Lung (tissue), 12 donors: Measurements from ENCODE around the gene ATP6V0A4. TPM values are rescaled to one million over a fixed set of nuclear protein-coding genes. Genes with fewer than 3 reads are reported as not detected.
"Not testable (repeated sequence)": the region's sequence is repeated elsewhere in the genome, so short reads cannot be mapped to it uniquely, and the experiment has no call there.

Experiments used
- ATAC-seq: fragments of 200-7000 bp; cut with Tn5 transposase; one replicate; pipeline ENCODE4 v1.9.1; 2020; ENCODE audit warnings: moderate number of reproducible peaks; ENCODE audit not compliant: insufficient read depth, low FRiP score
- DNase-seq, 3 donors: peaks; one replicate each; pipeline ENCODE4 v3.0.0-alpha.2; 2013 to 2017
- H3K27ac ChIP-seq, 2 donors: one replicate each; pipeline ENCODE4 v1.5.1; 2013; ENCODE audit warnings: mild to moderate bottlenecking in 2 of 2, moderate library complexity in 2 of 2, control low read depth in 1 of 2, inconsistent platforms in 1 of 2, low read depth in 1 of 2, low read length in 1 of 2
- H3K27me3 ChIP-seq, 3 donors: one replicate each; pipeline ENCODE4 v1.5.1; 2013; ENCODE audit warnings: low read length in 2 of 3; ENCODE audit not compliant: control insufficient read depth in 3 of 3, insufficient read depth in 3 of 3
- H3K36me3 ChIP-seq, 4 donors: one replicate each; pipeline ENCODE4 v1.5.1; 2013; ENCODE audit warnings: low read length in 4 of 4, mild to moderate bottlenecking in 1 of 4, moderate library complexity in 1 of 4; ENCODE audit not compliant: control insufficient read depth in 4 of 4, insufficient read depth in 4 of 4
- H3K4me1 ChIP-seq, 5 donors: one replicate each; pipeline ENCODE4 v1.5.1; 2013; ENCODE audit warnings: low read length in 5 of 5, mild to moderate bottlenecking in 2 of 5, moderate library complexity in 1 of 5; ENCODE audit not compliant: control insufficient read depth in 5 of 5, insufficient read depth in 5 of 5
- H3K4me3 ChIP-seq: one replicate; pipeline ENCODE4 v1.5.1; 2013; ENCODE audit warnings: mild to moderate bottlenecking, control low read depth, moderate library complexity
- H3K9ac ChIP-seq, 2 donors: one replicate each; pipeline ENCODE4 v1.5.1; 2013; ENCODE audit warnings: low read length in 2 of 2, control low read depth in 1 of 2; ENCODE audit not compliant: insufficient read depth in 1 of 2
- H3K9me3 ChIP-seq, 4 donors: one replicate each; pipeline ENCODE4 v1.5.1; 2013; ENCODE audit warnings: low read length in 3 of 4, mild to moderate bottlenecking in 1 of 4, moderate library complexity in 1 of 4; ENCODE audit not compliant: control insufficient read depth in 4 of 4, insufficient read depth in 3 of 4
- WGBS, 2 donors: extraction: QIAGEN DNeasy Blood & Tissue Kit; methylation state at CpG; one replicate each; pipeline ENCODE4 v1.1.7; 2013; 5-methylcytosine and 5-hydroxymethylcytosine counted together
- polyA plus RNA-seq, 2 donors: library from polyadenylated mRNA; stranded (reverse); fragments of 200-250 nt; gene quantifications; one replicate each; pipeline ENCODE4 v1.2.1, GENCODE V29; 2013
- total RNA-seq, 2 donors: library from RNA; depleted of rRNA in 1 of 2; stranded (reverse); fragments of >200 nt in 1 of 2; gene quantifications; one replicate each; pipeline ENCODE4 v1.2.1, GENCODE V29; 2014 to 2021
- TF ChIP-seq, protein P1 (sequence below): IDR thresholded peaks from 2 replicates; pipeline ENCODE4 v1.5.1; 2012; ENCODE audit warnings: mild to moderate bottlenecking; ENCODE audit errors: control extremely low read depth, extremely low read depth
- donor health status: control.
- donor health status: control.
- donor health status: Bipolar disorder and iron deficiency.
- donor health status: healthy.
- donor health status: DM: yes; HTN: yes; CAD: no.

ATP6V0A4 gene
- total and polyA plus RNA-seq, 4 donors: 0.22 to 1.6 (median 1.2) TPM

DNA sequence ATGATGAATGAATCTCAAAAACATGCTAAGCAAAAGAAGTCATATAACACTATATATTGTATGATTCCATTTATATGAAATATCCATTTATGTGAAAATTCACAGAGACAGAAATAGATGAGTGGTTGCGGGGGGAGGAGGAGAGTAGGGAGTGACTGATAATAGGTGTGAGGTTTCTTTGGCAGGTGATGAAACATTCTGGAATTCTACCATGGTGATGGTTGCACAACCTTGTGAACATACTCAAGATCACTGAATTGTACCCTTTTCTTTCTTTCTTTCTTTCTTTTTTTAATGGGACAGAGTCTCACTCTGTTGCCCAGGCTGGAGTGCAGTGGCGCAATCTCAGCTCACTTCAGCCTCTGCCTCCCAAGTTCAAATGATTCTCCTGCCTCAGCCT lies 107.5 kb downstream of the ATP6V0A4 start:
- WGBS, 2 donors: 93 to 98% methylated on average over 2 of the region's 2 CpGs

GRCh38 chr7:138688037-138688436 lies 110.0 kb downstream of the ATP6V0A4 start:
- not testable (repeated sequence) for DNase-seq, H3K27ac ChIP-seq, H3K4me3 ChIP-seq, H3K9ac ChIP-seq, H3K4me1 ChIP-seq, H3K9me3 ChIP-seq, ATAC-seq, H3K27me3 ChIP-seq, H3K36me3 ChIP-seq
- 89 to 91% methylated on average over 6 of the region's 6 CpGs for WGBS, 2 donors

More for the DNA sequence above, 107.5 kb downstream of the ATP6V0A4 start:
- TF ChIP-seq, protein P1, sequence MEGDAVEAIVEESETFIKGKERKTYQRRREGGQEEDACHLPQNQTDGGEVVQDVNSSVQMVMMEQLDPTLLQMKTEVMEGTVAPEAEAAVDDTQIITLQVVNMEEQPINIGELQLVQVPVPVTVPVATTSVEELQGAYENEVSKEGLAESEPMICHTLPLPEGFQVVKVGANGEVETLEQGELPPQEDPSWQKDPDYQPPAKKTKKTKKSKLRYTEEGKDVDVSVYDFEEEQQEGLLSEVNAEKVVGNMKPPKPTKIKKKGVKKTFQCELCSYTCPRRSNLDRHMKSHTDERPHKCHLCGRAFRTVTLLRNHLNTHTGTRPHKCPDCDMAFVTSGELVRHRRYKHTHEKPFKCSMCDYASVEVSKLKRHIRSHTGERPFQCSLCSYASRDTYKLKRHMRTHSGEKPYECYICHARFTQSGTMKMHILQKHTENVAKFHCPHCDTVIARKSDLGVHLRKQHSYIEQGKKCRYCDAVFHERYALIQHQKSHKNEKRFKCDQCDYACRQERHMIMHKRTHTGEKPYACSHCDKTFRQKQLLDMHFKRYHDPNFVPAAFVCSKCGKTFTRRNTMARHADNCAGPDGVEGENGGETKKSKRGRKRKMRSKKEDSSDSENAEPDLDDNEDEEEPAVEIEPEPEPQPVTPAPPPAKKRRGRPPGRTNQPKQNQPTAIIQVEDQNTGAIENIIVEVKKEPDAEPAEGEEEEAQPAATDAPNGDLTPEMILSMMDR: no peak
- H3K4me1 ChIP-seq: no peaks in the 10 kb centered on the region
- H3K4me3 ChIP-seq: no peak overlapping the region
- no peak overlapping the region for H3K9ac ChIP-seq
- ATAC-seq (no peak), DNase-seq (no peak)
- no peaks in the 10 kb centered on the region for H3K36me3 ChIP-seq
- no peak overlapping the region for H3K27ac ChIP-seq
- no peaks in the 10 kb centered on the region for H3K27me3 ChIP-seq
- no peaks in the 10 kb centered on the region for H3K9me3 ChIP-seq

GRCh38 chr7:138684340-138684739 lies 113.7 kb downstream of the ATP6V0A4 start:
- Histone ChIP-seq H3K4me3 (no peak overlapping the region), H3K36me3 (no peaks in the 10 kb centered on the region), H3K27me3 (no peaks in the 10 kb centered on the region), H3K9ac (no peak overlapping the region), H3K4me1 (no peaks in the 10 kb centered on the region), H3K9me3 (no peaks in the 10 kb centered on the region), H3K27ac (no peak overlapping the region)
- DNase-seq (no peak), ATAC-seq (no peak)
- TF ChIP-seq, protein P1: no peak
- 85 to 86% methylated on average over 3 of the region's 3 CpGs for WGBS, 2 donors

- H3K4me3 ChIP-seq: no peak overlapping the region
- ATAC-seq (no peak), DNase-seq (no peak)
- H3K27me3 ChIP-seq: no peaks in the 10 kb centered on the region
- no peak overlapping the region for H3K27ac ChIP-seq
- no peak overlapping the region for H3K9ac ChIP-seq
- no peaks in the 10 kb centered on the region for H3K36me3 ChIP-seq
- H3K4me1 ChIP-seq: no peaks in the 10 kb centered on the region
- TF ChIP-seq, protein P1: no peak
- 77 to 94% methylated on average over 5 of the region's 5 CpGs for WGBS, 2 donors
- no peaks in the 10 kb centered on the region for H3K9me3 ChIP-seq
Measured at GRCh38 chr7:138679793-138680192, 118.2 kb downstream of the ATP6V0A4 start.
